Measurements from ENCODE around the gene RGS9. TPM values are rescaled to one million over a fixed set of nuclear protein-coding genes. Genes with fewer than 3 reads are reported as not detected.

The RGS9 gene
- total RNA-seq, 1 experiment from 2014 or later: 1.8 TPM

DNA sequence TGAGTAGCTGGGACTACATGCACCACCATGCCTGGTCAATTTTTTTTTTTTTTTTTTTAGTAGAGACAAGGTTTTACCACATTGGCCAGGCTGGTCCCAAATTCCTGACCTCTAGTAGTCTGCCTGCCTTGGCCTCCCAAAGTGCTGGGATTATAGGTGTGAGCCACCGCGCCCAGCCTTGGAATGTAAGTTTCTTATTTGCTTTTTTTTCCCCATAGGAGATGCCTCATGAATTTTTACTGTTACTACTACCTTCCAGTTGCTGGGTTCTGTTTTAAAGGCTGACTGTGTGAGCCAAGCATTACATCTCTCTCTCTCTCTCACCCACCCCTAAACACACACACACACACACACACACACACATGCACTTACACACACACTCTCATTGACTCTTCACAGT is 112.6 kb downstream of the RGS9 start:
- DNase-seq (ENCODE audit: low spot score): no peak
- no TSS peak for BruUV-seq (replicated peaks)
- no peaks in the 10 kb centered on the region for H3K27me3 ChIP-seq (replicated peaks; ENCODE audit: insufficient read depth, low read depth, low read length, poor library complexity)
- H3K4me3 ChIP-seq (ENCODE audit: low read depth, low read length, poor library complexity, severe bottlenecking): no peak overlapping the region
- CTCF ChIA-PET: no interaction called here
- no peak for TF ChIP-seq EZH2 (IDR thresholded peaks at IDR 0.05; ENCODE audit: borderline replicate concordance, low read depth, low read length, poor library complexity, severe bottlenecking)
- TF ChIP-seq, protein P1, sequence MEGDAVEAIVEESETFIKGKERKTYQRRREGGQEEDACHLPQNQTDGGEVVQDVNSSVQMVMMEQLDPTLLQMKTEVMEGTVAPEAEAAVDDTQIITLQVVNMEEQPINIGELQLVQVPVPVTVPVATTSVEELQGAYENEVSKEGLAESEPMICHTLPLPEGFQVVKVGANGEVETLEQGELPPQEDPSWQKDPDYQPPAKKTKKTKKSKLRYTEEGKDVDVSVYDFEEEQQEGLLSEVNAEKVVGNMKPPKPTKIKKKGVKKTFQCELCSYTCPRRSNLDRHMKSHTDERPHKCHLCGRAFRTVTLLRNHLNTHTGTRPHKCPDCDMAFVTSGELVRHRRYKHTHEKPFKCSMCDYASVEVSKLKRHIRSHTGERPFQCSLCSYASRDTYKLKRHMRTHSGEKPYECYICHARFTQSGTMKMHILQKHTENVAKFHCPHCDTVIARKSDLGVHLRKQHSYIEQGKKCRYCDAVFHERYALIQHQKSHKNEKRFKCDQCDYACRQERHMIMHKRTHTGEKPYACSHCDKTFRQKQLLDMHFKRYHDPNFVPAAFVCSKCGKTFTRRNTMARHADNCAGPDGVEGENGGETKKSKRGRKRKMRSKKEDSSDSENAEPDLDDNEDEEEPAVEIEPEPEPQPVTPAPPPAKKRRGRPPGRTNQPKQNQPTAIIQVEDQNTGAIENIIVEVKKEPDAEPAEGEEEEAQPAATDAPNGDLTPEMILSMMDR (conservative IDR thresholded peaks at IDR 0.05; ENCODE audit: low read depth, low read length): no peak
- intact Hi-C loops (cut with micrococcal nuclease; ENCODE audit: unreplicated experiment): no loop called here
- no peaks in the 10 kb centered on the region for H3K4me1 ChIP-seq (ENCODE audit: insufficient read depth, low read length, poor library complexity, severe bottlenecking)
- H3K27ac ChIP-seq (ENCODE audit: low read depth, low read length, poor library complexity, severe bottlenecking): no peak overlapping the region
- POLR2A ChIA-PET (ENCODE audit: low non-redundant PET): no interaction called here
- H3K36me3 ChIP-seq (ENCODE audit: insufficient read depth, low read length, poor library complexity, severe bottlenecking): no peaks in the 10 kb centered on the region
- H3K9me3 ChIP-seq (ENCODE audit: low read depth, low read length, poor library complexity, severe bottlenecking): no peaks in the 10 kb centered on the region

DNA sequence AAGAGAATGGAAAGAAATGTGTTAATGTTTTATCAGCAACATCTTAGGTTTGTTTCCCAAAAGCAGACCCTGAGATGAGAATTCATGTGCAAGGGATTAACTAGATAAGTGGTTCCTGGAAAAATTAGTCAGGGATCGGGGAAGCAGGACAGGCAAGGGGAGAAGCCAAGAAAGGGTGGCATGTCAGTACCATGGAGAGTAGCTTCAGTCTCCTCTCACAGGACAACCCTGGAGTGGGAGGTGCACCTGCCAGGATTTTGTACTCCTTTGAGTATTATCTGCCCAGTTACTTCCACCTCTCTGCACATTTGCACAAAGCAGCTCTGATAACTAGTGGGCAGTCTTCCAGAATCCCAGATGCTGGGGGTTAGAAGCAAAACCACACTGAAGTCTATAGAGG is 117.0 kb downstream of the RGS9 start:
- Histone ChIP-seq H3K36me3 (ENCODE audit: insufficient read depth, low read length, poor library complexity, severe bottlenecking) (no peaks in the 10 kb centered on the region), H3K27me3 (replicated peaks; ENCODE audit: insufficient read depth, low read depth, low read length, poor library complexity) (no peaks in the 10 kb centered on the region), H3K9me3 (ENCODE audit: low read depth, low read length, poor library complexity, severe bottlenecking) (no peaks in the 10 kb centered on the region), H3K4me3 (ENCODE audit: low read depth, low read length, poor library complexity, severe bottlenecking) (no peak overlapping the region), H3K4me1 (ENCODE audit: insufficient read depth, low read length, poor library complexity, severe bottlenecking) (no peaks in the 10 kb centered on the region), H3K27ac (ENCODE audit: low read depth, low read length, poor library complexity, severe bottlenecking) (no peak overlapping the region)
- no peak for TF ChIP-seq EZH2 (IDR thresholded peaks at IDR 0.05; ENCODE audit: borderline replicate concordance, low read depth, low read length, poor library complexity, severe bottlenecking)
- TF ChIP-seq, protein P1 (conservative IDR thresholded peaks at IDR 0.05; ENCODE audit: low read depth, low read length): no peak
- CTCF ChIA-PET: no interaction called here
- intact Hi-C loops (cut with micrococcal nuclease; ENCODE audit: unreplicated experiment): no loop called here
- POLR2A ChIA-PET (ENCODE audit: low non-redundant PET): no interaction called here
- peak; percentile 22 for DNase-seq (ENCODE audit: low spot score)
- BruUV-seq (replicated peaks): no TSS peak

DNA sequence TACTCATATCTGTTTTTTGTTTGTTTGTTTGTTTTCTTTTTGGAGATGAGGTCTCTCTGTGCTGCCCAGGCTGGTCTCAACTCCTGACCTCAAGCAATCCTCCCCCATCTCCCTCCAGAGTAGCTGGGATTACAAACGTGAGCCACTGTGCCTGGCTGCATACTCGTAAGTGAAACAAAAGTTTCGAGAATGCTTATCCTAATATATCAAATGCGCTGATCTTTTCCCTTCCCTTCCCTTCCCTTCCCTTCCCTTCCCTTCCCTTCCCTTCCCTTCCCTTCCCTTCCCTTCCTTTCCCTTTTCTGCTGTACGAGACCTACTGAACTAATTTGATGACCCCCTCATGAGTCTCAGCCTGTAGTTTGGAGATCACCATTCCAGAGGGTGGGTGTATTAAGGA is 122.1 kb downstream of the RGS9 start:
- CTCF ChIA-PET: no interaction called here
- TF ChIP-seq EZH2 (IDR thresholded peaks at IDR 0.05; ENCODE audit: borderline replicate concordance, low read depth, low read length, poor library complexity, severe bottlenecking): no peak
- TF ChIP-seq, protein P1 (conservative IDR thresholded peaks at IDR 0.05; ENCODE audit: low read depth, low read length): no peak

More for the DNA sequence above, 122.1 kb downstream of the RGS9 start:
- H3K4me1 ChIP-seq (ENCODE audit: insufficient read depth, low read length, poor library complexity, severe bottlenecking): peaks cover 15% of the 10 kb centered on the region
- no peak for DNase-seq (ENCODE audit: low spot score)
- intact Hi-C loops (cut with micrococcal nuclease; ENCODE audit: unreplicated experiment): no loop called here
- POLR2A ChIA-PET (ENCODE audit: low non-redundant PET): no interaction called here
- no peaks in the 10 kb centered on the region for H3K27me3 ChIP-seq (replicated peaks; ENCODE audit: insufficient read depth, low read depth, low read length, poor library complexity)
- H3K4me3 ChIP-seq (ENCODE audit: low read depth, low read length, poor library complexity, severe bottlenecking): no peak overlapping the region
- H3K27ac ChIP-seq (ENCODE audit: low read depth, low read length, poor library complexity, severe bottlenecking): no peak overlapping the region
- no peaks in the 10 kb centered on the region for H3K36me3 ChIP-seq (ENCODE audit: insufficient read depth, low read length, poor library complexity, severe bottlenecking)
- no peaks in the 10 kb centered on the region for H3K9me3 ChIP-seq (ENCODE audit: low read depth, low read length, poor library complexity, severe bottlenecking)
- no TSS peak for BruUV-seq (replicated peaks)
